Activated CD8-positive, alpha-beta memory T cell treated with anti-CD3 and anti-CD28 coated beads for 4 hours (primary cell): ENCODE data around the gene MGLL.
"Not testable (repeated sequence)": the region's sequence is repeated elsewhere in the genome, so short reads cannot be mapped to it uniquely, and the experiment has no call there.

Source experiments
- DNase-seq, 2 donors: peaks; one replicate each; pipeline ENCODE4 v3.0.0-alpha.2; 2020; ENCODE audit warnings: low read depth in 2 of 2

The MGLL gene

DNA sequence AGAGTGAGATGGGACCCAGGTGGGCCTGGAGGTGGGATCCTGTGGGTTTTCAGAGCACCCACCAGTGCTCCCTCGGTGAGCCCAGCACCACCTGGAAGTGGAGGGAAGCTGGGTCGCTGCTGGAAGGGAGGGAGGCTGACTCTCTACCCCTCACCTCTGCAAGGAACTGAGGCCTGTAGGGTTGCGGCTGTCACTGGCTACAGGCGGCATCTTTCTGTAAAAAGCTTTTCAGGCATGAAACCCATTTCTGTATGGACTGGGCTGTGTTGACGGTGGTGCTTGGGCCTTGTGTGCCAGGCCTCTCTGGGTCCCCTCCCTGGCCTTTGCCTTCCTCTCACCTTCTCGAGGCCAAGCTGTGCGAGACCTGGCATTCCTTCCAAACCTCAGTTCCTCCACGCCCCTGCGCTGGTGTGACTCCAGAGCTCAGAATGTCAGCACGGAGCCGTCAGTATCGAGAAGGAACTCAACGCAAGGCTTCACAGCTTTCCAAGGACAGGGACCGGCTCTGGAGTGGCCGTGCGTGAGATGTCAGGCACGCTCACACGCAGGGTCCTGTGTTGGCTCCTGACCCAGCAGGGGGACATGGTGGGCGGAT lies 133.0 kb downstream of the MGLL start:
- no peak for DNase-seq

DNA sequence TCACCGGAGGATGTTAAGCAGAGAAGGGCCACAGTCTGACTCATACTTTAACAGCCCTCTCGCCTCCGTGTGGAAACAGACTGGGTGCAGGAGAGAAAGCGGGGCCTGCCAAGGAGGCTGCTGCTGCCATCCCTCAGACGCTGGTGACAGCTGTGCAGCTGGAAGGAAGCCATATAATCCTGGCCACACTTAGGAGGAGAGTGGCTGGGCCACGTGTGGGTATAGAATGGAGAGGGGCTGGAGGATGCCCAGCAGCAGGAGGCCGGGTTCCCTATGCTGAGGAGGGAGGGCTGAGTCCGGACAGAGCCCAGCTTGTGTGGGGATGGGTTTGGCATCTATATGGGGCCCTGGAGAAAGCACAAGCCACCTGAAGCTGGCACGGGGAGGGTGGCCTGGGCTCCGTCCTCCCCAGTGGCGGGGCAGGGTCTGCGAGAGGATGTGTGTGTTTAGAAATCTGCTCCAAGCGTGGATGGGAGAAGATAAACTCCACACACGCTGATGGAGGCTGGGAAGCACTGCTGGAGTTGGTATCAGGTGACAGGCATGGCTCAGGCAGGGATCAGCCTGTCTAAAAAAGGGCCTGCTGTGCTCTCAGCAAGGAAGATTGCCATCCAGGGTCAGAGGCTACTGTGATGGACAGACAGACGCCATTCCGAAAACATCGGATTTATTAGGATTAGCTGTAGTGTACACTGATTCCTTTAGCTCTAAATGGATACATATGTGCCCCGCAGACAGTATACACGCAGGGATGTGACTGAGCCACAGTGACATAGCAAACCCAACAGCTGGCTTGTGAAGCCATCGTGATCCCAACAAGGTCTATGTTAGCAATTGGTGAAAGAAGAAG lies 133.7 kb downstream of the MGLL start:
- DNase-seq: no peak

DNA sequence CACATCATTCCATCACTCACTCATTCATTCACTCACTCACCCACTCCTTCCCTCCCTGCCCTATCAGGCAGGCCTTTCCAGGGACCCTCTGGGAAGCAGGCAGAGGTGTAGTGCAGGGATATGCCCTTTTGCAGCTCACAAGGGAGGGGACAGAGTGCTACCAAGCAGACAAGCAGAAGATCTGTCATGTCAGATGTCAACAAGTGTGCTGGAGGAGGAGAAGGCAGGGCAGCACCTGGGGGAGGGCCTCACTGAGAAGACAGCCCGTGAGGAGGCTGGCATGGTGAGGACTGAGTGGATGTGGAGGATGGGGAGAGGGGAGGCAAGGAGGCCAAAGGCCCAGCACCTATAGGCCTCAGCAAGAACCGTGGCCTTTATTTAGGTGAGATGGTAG lies 134.3 kb downstream of the MGLL start:
- no peak for DNase-seq

DNA sequence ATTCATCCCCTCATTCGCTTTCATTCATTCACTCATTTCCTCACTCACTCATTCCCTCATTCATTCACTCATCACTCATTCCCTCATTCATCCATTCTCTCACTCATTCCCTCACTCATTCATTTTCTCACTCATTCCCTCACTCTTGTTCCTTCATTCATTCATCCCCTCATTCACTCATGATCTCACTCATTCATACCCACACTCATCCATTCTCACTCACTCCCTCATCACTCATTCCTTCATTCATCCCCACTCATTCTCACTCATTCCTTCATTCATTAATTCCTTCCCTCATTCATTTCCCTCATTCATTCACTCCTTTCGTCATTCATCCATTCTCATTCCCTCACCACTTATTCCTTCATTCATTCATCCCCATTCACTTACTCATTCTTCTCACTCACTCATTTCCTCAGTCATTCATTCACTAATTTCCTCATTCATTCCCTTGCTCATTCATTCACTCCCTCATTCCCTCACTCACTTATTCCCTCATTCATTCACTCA lies 135.0 kb downstream of the MGLL start:
- DNase-seq: no peak

DNA sequence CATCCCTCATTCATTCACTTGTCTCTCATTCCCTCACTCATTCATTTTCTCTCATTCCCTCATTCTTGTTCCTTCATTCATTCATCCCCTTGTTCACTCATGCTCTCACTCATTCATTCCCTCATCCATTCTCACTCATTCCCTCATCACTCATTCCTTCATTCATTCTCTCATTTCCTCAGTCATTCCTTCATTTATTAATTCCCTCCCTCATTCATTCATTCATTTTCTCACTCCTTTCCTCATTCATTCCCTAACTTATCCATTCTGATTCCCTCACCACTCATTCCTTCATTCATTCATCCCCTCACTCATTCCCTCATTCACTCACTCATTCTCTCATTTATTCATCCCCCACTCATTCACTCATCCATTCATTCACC lies 135.8 kb downstream of the MGLL start:
- no peak for DNase-seq

DNA sequence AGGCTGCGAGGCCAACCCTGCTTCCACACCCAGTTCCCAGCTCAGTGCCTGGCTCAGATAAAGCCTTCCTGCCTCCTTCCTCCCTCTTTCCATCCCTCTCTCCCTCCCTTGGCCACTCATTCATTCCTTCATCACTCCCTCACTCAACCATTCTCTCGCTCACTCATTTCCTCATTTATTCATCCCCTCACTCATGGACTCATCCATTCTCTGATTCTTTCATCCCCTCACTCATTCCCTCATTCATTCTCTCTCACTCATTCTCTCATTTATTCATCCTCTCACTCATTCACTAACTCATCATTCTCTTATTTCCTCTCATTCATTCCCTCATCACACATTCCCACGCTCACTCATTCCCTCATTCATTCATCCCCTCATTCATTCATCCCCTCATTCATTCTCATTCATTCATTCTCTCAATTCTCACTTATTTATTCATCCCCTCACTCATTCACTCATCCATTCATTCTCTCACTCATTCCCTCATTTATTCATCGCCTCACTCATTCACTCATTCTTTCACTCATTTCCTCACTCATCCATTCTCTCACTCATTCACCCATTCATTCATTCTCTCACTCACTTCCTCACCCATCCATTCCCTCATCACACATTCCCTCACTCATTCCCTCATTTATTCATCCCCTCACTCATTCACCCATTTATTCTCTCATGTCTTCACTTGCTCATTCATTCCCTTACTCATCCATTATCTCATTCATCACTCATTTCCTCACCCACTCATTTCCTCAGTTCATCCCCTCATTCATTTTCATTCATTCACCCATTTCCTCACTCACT lies 136.4 kb downstream of the MGLL start:
- no peak for DNase-seq

DNA sequence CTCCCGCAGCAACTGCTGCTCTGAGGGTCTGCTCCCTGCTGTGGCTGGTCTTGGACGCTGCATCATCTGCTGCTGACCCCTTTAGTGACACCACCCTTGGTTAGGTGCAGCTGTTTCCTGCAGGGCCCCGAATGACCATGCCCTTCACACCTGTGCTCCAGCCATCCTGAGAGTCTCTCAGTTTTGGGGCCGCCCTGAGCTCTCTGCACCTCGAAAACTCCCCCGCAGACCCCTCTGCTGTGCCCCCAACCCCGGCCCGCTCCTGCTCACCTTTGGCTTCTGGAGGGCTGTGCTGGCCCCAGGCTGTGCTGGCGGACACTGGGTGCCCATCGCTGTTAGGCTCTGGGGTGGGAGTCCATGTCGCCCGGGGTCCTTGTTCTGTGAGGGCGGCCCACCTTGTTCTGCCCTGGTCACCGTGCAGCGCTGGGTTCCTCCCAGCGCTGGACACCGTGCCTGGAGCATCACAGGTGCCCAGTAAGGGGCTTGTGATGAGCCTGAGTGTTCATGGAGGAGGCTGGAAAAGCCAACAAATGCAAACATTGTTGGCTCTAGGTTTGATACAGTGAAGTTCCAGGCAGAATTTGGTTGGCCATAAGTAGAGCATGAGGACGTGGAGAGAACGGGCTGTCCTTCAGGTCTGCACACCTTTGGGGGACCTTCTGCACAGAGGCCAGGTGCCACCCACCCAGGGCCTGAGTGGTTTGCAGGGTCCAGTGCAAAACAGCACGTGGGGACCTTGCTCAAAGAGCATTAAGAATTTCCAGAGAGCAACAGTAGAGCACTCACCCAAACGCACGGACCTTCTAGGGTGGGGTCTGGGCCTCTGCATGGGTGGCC lies 137.2 kb downstream of the MGLL start:
- DNase-seq: no peak

DNA sequence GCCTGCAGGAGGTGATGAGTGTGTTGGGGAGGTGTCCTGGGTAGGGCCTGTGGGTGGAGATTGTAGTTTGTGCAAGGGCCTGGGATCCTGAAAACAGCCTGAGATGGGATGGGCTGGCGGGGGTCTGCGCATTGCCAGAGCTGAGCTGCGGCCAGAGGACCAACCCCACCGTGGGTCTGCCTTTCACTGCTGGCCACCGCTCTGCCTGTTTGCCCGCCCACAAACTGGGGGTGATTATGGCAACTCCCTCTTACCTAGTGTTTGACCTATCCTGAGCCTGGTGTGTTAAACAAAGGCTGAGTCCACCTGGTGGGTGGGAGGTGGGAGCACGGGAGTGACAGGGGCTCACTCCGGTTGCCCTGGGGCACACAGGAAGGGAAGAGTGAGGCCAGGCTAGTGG lies 139.8 kb downstream of the MGLL start:
- no peak for DNase-seq

DNA sequence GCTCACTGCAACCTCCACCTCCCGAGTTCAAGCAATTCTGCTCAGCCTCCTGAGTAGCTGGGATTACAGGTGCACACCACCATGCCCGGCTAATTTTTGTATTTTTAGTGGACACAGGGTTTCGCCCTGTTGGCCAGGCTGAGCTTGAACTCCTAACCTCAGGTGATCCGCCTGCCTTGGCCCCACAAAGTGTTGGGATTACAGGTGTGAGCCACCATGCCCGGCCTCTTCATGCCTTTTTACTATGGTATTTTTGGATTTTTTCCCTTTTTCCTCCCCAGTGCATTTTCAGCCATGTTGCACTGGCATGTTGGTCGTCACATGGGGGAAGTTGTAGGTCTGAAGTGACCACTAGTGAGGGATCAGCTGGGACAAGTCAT lies 140.2 kb downstream of the MGLL start:
- DNase-seq: not testable (repeated sequence)

DNA sequence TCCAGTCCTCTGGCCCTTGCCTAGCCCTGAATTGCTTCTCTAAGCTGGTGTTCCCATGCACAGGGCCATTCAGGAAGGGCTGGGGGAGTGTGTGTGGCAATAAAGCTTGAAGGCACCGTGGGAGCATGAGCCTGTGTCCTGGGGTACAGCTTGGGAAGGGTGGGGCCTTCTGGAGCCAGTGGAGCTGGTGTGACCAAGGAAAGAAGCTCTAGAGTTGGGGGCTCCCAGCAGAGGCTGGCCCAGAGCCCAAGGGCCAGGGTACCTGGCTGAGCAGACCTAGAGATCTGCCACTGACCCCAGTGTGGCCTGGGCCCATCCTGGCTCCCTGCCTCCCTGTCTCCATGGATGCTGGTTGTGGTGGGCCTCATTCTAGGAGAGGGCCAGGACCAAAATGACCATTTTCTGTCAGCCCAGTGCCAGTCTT lies 141.5 kb downstream of the MGLL start:
- no peak for DNase-seq

DNA sequence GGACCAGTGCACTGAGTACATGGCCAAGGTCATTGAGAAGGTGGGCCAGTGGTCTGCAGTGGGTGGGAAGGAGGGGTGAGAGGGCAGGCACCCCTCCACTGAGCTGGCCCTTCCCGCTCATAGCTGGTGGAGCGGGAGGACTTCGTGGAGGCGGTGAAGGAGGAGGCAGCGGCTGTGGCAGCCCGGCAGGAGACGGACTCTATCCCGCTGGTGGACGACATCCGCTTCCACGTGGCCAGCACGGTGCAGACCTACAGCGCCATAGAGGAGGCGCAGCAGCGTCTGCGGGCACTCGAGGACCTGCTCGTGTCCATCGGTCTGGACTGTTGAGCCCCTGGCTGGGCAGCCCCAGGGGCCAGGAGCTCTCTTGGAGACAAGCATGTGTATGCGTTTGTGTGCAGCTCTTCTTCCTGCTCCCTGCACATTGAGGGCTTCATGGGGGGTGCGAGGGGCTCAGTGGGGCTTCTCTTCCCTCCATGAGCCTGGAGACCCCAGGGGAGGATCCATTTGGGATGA lies 142.1 kb downstream of the MGLL start:
- no peak for DNase-seq

DNA sequence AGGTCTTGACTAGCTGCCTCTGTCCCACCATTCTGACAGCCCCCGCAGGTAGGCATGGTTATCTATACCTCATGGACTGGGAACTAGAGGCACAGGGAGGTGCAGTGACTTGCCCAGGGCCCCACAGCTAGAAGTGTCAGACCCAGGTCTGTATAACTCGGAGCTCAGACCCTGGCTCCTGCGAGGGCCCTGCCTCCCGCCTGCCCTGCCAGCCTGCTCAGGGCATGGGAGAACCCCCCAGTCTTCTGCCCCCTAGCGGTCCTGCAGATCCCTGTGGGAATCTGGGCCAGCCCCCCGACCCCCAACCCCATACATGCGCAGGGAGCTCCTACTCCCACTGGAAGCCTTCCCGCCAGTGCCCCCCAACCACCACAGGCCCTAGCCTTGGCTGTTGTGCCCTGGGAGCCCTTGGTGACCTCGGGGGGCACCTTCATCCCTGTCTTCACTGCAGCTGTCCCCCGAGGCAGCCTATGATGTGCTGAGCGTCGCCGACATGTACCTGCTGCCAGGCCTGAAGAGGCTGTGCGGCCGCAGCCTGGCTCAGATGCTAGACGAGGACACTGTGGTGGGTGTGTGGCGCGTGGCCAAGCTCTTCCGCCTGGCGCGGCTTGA lies 142.7 kb downstream of the MGLL start:
- DNase-seq: no peak

DNA sequence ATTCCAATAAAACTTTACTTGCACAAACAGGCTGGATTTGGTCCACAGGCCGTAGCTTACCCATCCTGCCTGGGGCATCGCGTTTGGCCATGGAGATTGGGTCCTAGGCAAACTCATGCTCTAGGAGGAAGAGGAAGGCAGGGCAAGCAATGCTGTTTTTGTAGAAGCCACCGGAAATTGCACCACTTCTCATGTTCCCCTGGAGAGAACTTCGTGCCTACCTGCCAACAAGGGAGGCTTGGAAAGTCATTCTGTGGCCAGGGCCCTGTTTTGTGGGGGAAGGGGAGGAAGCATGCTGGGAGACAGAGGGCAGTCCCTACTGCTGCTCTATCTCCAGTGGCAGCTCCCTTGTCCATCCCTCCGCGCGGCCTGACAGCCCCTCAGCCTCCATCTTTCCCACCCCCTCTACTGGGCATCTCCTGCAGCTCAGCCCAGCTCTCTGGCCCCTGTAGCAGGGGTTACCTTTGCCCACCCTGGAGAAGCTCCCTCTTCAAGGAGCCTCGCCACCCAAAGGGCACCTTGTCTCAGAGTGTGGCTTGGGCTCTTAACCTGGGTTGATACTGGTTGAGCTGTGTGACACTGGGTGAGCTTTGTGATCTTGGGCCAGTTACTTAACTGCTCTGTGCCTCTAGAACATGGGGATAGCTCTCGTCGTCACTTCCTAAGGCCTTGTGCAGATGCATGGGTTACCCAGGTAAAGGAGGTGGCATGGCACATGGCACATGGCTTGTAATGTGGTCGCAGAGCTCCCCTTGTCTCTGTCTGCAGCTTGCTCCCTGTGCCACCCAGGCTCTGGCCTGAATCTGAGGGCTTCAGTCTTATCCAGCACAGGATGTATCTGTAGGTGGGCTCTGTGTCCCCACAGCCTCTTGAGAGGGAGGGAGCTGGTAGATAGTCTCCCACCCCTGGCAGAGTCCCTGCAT lies 143.4 kb downstream of the MGLL start:
- no peak for DNase-seq

DNA sequence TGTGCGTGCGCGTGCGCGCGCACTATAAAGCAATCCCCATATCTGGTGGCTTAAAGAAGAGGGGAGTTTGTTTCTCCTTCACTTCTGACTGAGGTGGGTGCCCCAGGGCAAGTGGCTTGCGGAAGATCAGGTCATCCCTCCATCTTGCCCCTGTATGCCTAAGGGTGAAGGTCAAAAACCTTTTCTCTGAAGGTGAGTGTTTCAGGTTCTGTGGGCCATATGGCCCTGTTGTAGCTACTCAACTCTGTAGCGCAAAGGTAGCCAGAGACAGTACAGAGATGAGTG lies 144.1 kb downstream of the MGLL start:
- DNase-seq: no peak

DNA sequence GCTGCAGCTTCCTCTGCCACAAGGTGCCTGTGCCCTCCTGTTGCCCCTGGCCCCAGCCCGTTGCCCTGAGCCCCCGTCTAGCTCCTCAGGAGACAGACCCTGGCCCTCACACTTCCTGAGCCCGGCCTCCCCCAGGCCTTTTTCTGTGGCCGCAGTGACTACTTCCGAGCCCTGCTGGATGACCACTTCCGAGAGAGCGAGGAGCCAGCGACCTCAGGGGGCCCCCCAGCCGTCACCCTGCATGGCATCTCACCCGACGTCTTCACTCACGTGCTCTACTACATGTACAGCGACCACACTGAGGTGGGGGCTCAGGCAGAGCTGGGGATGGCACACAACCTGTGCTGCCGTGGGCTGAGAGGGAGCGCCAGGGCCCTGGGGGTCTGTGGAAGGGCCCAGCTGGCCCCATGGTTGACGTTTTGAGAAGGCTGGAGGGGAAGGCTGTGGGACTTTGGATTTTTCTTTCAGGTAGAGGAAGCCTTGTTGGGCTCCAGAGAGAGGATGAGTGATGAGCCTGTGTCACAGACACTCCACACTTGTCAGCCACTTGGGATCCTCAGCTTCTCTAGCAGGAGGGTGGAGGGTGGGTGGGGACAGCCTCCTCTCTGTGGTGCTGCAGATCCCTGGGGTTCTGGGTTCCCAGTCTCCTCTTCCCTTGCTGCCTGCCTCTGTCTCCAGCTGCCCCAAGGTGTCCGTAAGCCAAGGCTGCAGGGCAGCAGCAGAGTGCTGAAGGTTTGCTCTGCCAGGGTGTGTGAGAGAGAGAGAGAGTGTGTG lies 144.6 kb downstream of the MGLL start:
- no peak for DNase-seq

DNA sequence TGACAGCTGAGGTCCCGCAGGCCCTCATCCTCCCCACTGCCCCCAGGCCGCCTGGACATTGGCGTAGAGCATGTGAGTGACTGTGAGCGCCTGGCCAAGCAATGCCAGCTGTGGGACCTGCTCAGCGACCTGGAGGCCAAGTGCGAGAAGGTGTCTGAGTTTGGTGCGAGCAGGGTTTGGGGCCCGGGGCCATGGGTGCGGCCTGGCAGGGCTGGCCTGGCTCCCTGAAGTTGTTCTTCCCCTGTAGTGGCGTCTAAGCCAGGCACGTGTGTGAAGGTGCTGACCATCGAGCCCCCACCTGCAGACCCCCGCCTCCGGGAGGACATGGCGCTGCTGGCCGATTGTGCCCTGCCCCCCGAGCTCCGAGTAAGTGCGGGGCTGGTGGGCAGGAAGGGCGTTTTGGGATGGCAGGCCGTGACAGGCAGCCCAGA lies 145.4 kb downstream of the MGLL start:
- no peak for DNase-seq

DNA sequence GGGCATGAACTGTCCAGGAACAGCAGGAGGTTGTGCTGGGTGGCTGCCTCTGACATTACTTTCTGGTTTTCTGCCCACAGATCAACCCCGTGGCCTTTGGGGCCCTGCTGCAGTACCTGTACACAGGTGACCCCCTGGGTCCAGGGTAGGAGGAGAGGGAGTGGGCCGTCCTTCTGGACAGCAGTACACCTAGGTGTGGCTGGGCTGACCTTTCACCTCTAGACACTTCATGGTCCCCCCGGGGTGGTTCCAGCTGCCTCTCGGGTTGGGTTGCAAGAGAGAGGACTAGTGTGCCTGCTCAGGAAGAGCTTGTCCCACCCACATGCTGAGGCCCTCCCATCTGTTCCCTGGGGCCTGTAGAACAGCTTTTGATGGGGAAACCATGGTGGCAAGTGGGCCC lies 145.9 kb downstream of the MGLL start:
- no peak for DNase-seq

DNA sequence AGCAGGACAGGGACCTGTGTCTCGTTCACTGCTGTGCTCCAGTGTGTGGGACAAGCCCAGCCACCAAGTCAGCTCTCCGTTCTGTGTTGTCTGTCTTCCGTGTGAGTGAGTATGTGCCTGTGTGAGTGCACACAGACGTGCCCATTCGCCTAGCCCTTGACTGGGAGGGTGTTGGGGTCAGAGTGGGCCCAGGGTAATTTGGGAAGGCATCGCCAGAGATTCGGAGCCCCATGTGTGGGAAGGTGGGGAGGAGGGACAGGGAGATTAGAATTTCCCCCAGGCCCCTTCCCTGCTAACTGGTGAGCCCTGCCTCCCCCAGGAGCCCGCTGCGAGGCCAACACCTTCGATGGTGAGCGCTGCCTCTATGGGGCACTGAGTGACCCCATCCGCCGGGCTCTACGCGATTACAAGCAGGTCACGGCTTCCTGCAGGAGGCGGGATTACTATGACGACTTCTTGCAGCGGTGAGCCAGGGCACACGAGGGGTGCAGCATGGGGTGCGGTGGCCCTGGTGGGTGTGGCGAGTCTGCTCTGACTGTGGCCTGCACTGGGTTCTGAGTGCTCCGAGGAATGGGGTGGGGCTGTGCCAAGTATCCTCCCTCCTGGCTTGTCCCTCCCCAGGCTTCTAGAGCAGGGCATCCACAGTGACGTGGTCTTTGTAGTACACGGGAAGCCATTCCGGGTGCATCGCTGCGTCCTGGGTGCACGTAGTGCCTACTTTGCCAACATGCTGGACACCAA lies 146.5 kb downstream of the MGLL start:
- DNase-seq: no peak

DNA sequence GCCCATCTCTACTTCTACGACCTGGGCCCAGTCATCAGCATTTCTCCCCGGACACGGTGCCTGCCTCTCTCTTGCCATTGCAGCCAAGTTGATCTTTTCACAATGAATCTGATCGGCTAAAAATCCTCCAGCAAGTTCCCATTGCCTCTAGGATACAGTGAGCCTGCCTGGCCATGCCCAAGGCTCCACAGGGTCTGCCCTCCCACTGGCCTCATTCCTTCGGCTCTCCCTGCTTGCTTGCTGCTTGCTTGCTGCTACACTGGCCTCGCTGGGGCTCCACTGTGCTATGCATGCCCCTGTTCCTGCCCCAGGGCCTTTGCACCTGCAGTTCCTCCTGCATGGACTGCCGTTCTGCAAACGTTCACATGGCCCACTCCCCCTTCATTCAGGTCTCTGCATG lies 147.5 kb downstream of the MGLL start:
- no peak for DNase-seq
